PC-3 (cell line): Measurements from ENCODE around the gene RAP2B.

Source experiments
- CTCF ChIP-seq: fragments of 300-600 bp; sonication (generic); conservative IDR thresholded peaks from 2 replicates; pipeline ENCODE4 v1.5.1; 2017; ENCODE audit warnings: antibody characterized with exemption, low read depth, mild to moderate bottlenecking, low read length
- EZH2phosphoT487 ChIP-seq: fragments of 300-600 bp; sonication (generic); IDR thresholded peaks from 2 replicates; pipeline ENCODE4 v1.6.1; 2018; ENCODE audit warnings: mild to moderate bottlenecking, antibody characterized with exemption, low read length, borderline replicate concordance

- TF ChIP-seq CTCF: no peak
- TF ChIP-seq EZH2phosphoT487: no peak
Observed at GRCh38 chr3:153158189-153158588, 3.8 kb upstream of the RAP2B start.
